ENCODE data around the gene ANKRD6. TPM values are rescaled to one million over a fixed set of nuclear protein-coding genes. Genes with fewer than 3 reads are reported as not detected.
"Not testable (repeated sequence)": the region's sequence is repeated elsewhere in the genome, so short reads cannot be mapped to it uniquely, and the experiment has no call there.

ANKRD6 gene
- total RNA-seq, result 1 to 10 TPM; 1.6 to 3.8 TPM

DNA sequence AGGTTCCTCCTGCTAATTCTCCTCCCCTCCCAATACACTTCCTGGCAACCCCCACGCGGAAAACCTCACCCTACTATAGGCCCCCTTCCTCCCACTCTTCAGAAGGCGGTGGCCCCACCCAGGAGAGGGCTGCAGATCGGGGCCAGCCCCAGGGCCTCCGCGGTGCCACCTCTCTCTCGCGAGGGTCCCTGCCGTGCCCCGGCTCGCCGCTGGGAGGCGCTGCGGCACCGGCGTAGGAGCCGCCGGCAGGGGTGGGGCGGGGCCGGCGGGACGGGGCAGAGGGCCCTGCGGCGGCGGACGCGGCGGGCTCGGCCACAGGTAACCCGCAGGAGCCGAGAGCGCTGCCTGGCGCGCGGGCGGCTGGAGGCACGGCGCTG, at the start of gene ANKRD6:
Gene ANKRD6, plus strand, starts transcription at position 278 of the 377 bp plus-strand sequence. CDS start 133,825 bp downstream, outside the sequence.
- ATAC-seq (replicated peaks), result peak; percentile 98
- no peaks in the 10 kb centered on the region for H3K4me1 Mint-ChIP-seq
- H3K9me3 Mint-ChIP-seq, result no peaks in the 10 kb centered on the region
- H3K36me3 Mint-ChIP-seq (ENCODE audit: low read depth), result no peaks in the 10 kb centered on the region
- peak within 1 kb of the TSS; percentile 77 for H3K4me3 Mint-ChIP-seq
- H3K27me3 Mint-ChIP-seq, result peaks cover 5% of the 10 kb centered on the region
- H3K27ac Mint-ChIP-seq, result no peak within 1 kb of the TSS

DNA sequence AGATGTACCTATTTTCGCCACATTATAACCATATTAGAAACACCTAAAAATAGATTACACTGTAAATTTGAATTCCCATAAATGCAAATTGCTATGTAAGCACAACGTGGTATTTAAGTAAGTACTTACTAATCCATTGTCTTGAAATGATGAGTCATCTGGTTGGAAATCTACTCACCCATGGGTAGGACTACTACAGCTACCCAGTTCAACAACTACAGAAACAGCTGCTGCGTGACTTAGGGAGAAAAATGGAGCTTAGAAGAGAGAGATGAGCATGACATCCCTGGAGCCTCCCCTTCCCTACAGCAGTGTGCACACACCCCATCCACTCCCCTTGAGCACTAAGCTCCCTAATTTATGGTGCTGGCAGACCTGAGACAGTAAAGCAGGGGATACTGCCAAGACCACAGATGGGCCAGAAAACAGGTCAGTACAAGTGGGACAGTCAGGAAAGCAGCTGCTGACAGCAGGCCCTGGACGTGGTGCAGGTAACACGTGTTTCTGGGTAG, 47.7 kb upstream of the ANKRD6 start:
- peak; percentile 93 for ATAC-seq (replicated peaks)
- no peaks in the 10 kb centered on the region for H3K9me3 Mint-ChIP-seq
- no peak overlapping the region for H3K27ac Mint-ChIP-seq
- H3K27me3 Mint-ChIP-seq, result no peaks in the 10 kb centered on the region
- H3K4me1 Mint-ChIP-seq, result peaks cover 3% of the 10 kb centered on the region
- H3K4me3 Mint-ChIP-seq, result no peak overlapping the region
- H3K36me3 Mint-ChIP-seq (ENCODE audit: low read depth), result peaks cover 12% of the 10 kb centered on the region

DNA sequence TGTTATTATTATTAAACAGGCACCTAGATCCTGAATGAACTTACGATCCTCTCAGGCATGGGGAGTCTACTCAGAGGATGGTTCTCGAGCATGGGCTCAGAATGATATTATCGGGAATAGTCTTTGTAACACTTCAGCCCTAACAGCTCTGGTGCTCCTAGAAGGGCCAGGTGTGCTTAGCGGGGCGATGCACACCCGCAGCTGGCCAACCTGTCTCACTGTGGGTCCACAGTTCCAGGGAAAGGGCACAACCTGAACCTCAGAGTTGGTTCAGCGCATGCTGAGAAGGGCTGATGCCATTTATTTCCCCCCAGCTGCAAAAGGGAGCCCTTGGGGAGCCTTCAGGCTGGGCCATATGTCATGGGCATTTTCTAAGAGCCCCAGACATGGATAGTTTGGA, 47.1 kb upstream of the ANKRD6 start:
- H3K27me3 Mint-ChIP-seq, result no peaks in the 10 kb centered on the region
- H3K36me3 Mint-ChIP-seq (ENCODE audit: low read depth), result peaks cover 12% of the 10 kb centered on the region
- H3K27ac Mint-ChIP-seq, result no peak overlapping the region
- no peaks in the 10 kb centered on the region for H3K9me3 Mint-ChIP-seq
- no peak overlapping the region for H3K4me3 Mint-ChIP-seq
- H3K4me1 Mint-ChIP-seq, result peaks cover 3% of the 10 kb centered on the region
- ATAC-seq (replicated peaks), result no peak

DNA sequence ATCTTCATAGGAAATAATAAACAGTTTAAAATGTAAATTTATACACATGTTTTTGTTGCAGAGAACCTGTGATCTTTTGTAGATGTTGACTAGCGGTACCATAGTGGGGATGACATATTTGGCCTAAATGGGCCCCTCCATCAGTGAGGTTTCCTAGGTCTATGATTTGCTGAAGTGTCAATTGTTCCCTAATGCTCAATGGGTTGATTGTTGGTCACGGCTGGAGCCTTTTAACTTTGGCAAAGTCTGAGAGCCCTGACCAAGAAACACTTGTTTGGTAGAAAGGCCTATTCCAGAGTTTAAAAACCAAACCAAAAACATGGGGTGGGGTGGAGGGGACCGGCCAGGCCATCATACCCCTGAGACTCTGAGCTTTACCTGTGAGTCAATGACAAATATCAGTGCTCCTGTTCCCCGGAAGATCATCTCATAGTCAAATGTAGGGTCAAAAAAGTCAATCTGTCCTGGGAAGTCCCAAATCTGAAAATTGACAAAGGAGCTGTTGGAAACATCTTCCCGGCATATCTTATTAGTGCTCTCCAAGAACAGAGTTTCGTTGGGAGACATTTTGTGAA, 45.9 kb upstream of the ANKRD6 start:
- Mint-ChIP-seq H3K27me3 (no peaks in the 10 kb centered on the region), H3K36me3 (ENCODE audit: low read depth) (peaks cover 12% of the 10 kb centered on the region), H3K9me3 (peaks cover 4% of the 10 kb centered on the region), H3K4me3 (no peak overlapping the region), H3K4me1 (peaks cover 3% of the 10 kb centered on the region), H3K27ac (no peak overlapping the region)
- ATAC-seq (replicated peaks), result no peak

DNA sequence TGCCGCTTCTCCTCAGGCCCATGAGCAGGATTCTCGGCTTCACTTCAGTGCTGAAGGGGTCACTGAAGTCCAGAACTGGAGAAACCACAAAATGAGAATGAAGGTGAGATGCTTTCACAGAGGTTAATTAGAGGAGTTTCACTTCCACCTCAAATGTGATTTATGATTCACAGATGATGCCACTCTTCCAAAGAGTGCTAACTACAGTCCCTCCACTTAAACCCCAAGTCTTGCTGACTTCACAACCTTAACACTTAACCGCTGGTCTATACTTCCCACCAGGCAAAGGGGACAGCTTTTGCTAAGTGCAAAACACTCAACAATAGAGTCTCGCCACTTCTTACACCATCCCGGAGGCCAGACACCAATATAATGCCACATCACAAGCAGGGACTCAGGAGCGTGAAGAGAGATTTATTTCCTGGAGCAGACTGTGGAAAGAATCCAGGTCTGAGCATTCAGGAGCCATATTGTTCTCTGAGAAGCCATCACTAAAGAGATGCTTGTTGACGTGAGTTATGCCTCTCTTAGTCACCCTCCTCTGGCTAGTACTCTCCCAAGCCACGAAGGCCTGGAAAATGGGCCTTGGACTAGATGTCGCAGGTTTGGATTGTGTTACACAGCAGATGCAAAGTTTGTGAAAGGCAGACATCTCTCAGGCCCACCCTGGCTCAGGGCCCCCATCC, 45.3 kb upstream of the ANKRD6 start:
- no peaks in the 10 kb centered on the region for H3K27me3 Mint-ChIP-seq
- H3K4me3 Mint-ChIP-seq, result no peak overlapping the region
- H3K36me3 Mint-ChIP-seq (ENCODE audit: low read depth), result peaks cover 12% of the 10 kb centered on the region
- peak; percentile 57 for ATAC-seq (replicated peaks)
- H3K9me3 Mint-ChIP-seq, result peaks cover 4% of the 10 kb centered on the region
- peaks cover 3% of the 10 kb centered on the region for H3K4me1 Mint-ChIP-seq
- no peak overlapping the region for H3K27ac Mint-ChIP-seq

DNA sequence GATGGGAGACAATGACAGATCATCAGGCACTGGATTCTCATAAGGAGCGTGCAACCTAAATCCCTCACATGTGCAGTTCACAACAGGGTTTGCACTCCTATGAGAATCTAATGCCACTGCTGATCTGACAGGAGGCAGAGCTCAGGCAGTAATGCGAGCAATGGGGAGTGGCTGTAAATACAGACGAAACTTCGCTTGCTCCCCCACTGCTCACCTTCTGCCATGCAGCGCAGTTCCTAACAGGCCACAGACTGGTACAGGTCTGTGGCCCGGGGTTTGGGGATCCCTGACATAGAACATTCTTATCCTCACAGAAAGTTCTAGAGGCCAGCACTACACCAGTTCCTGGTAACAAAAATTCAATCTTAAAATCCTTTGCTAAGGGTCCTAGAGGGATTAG, 44.1 kb upstream of the ANKRD6 start:
- Mint-ChIP-seq H3K4me3 (no peak overlapping the region), H3K27me3 (no peaks in the 10 kb centered on the region), H3K9me3 (peaks cover 12% of the 10 kb centered on the region), H3K27ac (no peak overlapping the region), H3K36me3 (ENCODE audit: low read depth) (peaks cover 7% of the 10 kb centered on the region), H3K4me1 (peaks cover 3% of the 10 kb centered on the region)
- ATAC-seq (replicated peaks), result no peak

DNA sequence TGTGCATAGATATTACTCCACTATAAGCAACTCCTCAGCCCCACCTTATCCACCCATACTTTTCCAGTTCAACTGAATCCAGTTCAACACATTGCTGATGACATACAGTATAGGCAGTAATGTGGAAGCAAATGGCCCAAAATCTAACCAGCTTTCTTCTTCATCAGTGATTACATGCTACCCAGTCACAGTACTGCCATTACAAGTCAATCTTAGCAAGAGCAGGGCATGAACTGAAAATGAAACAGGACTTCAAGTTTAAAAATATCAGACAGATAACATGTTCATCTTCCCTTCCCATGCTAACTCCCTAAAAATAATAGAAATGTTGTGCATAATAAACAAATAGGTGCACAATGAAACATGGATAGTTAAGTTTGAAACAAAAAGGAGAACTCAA, 40.1 kb upstream of the ANKRD6 start:
- H3K27me3 Mint-ChIP-seq, result no peaks in the 10 kb centered on the region

DNA sequence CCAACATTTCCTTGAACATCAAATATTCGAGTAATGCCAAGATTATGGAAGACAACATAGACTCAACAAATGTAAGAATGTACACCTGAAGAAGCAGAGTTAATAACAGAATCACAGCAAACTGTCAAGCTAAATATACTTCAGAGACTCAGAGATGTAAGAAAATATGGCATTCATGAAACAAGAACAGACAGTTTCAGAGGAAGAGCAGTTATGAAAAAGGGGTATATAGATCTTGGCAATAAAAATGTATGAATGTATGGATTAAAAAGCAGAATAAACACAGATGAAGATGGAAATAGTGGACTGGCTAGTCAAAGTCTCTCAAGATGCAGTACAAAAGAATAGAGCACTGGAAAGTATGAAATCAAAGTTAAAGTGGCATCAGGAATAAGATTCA, 39.3 kb upstream of the ANKRD6 start:
- Mint-ChIP-seq H3K4me1 (no peaks in the 10 kb centered on the region), H3K36me3 (ENCODE audit: low read depth) (no peaks in the 10 kb centered on the region), H3K27ac (no peak overlapping the region), H3K4me3 (no peak overlapping the region), H3K9me3 (peaks cover 12% of the 10 kb centered on the region), H3K27me3 (no peaks in the 10 kb centered on the region)
- no peak for ATAC-seq (replicated peaks)

More for the DNA sequence above, 40.1 kb upstream of the ANKRD6 start:
- Mint-ChIP-seq H3K27ac (no peak overlapping the region), H3K4me3 (no peak overlapping the region), H3K9me3 (peaks cover 12% of the 10 kb centered on the region), H3K4me1 (no peaks in the 10 kb centered on the region), H3K36me3 (ENCODE audit: low read depth) (no peaks in the 10 kb centered on the region)
- no peak for ATAC-seq (replicated peaks)

DNA sequence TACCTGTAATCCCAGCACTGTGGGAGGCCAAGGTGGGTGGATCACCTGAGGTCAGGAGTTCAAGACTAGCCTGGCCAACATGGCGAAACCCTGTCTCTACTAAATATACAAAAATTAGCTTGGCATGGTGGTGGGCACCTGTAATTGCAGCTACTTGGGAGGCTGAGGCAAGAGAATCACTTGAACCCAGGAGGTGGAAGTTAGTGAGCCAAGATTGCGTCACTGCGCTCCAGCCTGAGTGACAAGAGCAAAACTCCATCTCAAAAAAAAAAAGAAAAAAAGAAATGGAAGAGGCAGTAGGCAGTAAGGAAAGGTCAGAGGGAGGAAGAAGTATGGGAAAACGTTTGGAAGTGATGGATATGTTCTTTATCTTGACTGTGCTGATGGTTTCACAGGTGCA, 35.1 kb upstream of the ANKRD6 start:
- ATAC-seq (replicated peaks); H3K27ac Mint-ChIP-seq; H3K4me1 Mint-ChIP-seq; H3K36me3 Mint-ChIP-seq (ENCODE audit: low read depth); H3K9me3 Mint-ChIP-seq; H3K27me3 Mint-ChIP-seq; H3K4me3 Mint-ChIP-seq: not testable (repeated sequence)

DNA sequence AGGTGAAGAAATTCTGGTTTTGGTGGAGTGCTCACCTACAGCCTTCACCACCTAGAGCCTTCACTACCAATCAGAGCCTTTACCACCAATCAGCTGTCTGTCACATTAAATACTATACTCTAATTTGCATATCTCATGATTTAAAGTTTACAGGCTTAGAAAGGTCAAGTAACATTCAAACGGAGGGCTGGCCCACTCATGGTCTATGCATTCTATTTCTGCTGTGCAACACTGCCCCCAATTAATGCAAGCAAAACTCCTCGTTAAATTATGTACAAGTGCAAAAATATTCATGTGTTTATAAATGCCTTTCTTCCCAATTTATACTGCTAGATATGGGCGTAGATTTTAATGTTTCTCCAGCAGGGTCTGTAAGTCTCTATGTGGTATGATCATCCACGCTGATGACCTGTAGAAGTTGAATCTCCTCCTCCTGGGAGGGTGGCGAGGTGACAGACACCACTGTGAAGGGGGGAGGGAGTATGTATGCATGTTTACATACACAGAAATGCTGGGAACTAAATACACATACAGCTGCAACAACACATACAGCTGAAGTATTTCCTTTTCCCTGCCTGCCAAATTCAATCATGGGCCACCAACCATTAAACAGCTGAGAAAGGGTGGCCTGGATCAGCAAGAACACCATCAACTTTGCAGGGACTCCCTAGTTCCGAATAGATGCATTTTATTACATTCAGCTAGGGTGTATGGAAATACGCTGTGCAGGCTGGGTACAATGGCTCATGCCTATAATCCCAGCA, 34.0 kb upstream of the ANKRD6 start:
- ATAC-seq (replicated peaks), result no peak
- no peaks in the 10 kb centered on the region for H3K27me3 Mint-ChIP-seq
- no peaks in the 10 kb centered on the region for H3K9me3 Mint-ChIP-seq
- no peak overlapping the region for H3K4me3 Mint-ChIP-seq
- no peak overlapping the region for H3K27ac Mint-ChIP-seq
- H3K4me1 Mint-ChIP-seq, result no peaks in the 10 kb centered on the region
- H3K36me3 Mint-ChIP-seq (ENCODE audit: low read depth), result no peaks in the 10 kb centered on the region

DNA sequence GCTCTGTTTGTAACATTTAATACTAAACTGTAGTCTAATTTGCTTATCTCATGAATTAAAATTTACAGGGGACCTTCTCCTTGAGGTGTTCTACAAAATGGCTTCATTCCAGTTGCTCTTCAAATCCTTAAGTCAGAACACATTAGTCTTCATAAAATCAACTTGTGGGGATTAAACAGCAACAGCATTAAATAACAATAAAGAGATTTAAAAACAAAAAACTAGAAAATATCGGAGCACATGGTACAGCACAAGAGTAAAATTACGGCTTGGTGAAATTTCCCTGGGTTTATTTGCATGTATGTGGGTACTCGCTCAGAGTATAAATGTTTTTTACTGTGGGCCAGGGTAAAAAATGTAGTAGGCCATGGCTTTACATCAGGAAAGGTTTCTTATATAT, 32.9 kb upstream of the ANKRD6 start:
- H3K36me3 Mint-ChIP-seq (ENCODE audit: low read depth), result no peaks in the 10 kb centered on the region
- no peak for ATAC-seq (replicated peaks)
- H3K4me1 Mint-ChIP-seq, result no peaks in the 10 kb centered on the region
- H3K27ac Mint-ChIP-seq, result no peak overlapping the region
- no peaks in the 10 kb centered on the region for H3K27me3 Mint-ChIP-seq
- no peak overlapping the region for H3K4me3 Mint-ChIP-seq
- H3K9me3 Mint-ChIP-seq, result no peaks in the 10 kb centered on the region

DNA sequence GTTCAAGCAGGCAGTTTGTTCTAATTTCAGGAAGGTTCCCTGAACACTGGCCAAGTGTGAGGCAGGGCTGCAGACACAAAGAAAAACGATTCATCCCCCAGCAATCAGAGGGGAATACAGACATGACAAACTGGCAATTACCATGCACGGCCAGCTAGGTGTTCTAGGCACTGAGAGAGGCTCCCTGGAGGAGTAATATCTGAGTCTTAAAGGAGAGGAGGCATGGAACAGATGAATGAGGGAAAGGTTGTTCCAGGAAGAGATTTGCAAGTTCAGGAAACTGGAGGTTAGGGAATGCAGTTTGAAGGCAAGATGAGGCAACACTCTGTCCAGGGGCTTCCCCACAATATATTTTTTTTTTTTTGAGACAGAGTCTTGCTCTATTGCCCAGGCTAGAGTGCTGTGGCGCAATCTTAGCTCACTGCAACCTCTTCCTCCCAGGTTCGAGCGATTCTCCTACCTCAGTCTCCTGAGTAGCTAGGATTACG, 32.0 kb upstream of the ANKRD6 start:
- no peaks in the 10 kb centered on the region for H3K36me3 Mint-ChIP-seq (ENCODE audit: low read depth)
- no peak for ATAC-seq (replicated peaks)
- H3K4me3 Mint-ChIP-seq, result no peak overlapping the region
- no peak overlapping the region for H3K27ac Mint-ChIP-seq
- no peaks in the 10 kb centered on the region for H3K4me1 Mint-ChIP-seq
- H3K9me3 Mint-ChIP-seq, result no peaks in the 10 kb centered on the region
- H3K27me3 Mint-ChIP-seq, result no peaks in the 10 kb centered on the region

DNA sequence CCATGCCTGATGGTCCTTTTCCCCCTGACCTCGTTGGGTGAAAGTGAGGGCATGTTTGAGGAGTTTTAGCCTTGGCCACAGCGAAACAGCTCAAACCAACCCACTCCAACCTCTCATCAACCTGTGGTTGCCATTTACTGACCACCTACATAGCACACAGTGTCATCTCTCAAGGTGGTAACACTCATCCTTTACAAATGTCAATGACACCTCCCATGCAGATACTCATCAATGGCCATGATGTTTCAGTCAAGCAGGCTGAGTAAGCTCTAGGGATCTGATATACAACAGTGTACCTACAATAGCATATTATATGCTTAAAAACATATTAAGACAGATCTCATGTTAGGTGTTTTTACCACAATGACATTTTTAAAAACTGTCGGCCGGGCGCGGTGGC, 30.2 kb upstream of the ANKRD6 start:
- Mint-ChIP-seq H3K27ac (no peak overlapping the region), H3K36me3 (ENCODE audit: low read depth) (no peaks in the 10 kb centered on the region), H3K4me1 (no peaks in the 10 kb centered on the region), H3K27me3 (no peaks in the 10 kb centered on the region), H3K9me3 (no peaks in the 10 kb centered on the region), H3K4me3 (no peak overlapping the region)
- ATAC-seq (replicated peaks), result peak; percentile 54

DNA sequence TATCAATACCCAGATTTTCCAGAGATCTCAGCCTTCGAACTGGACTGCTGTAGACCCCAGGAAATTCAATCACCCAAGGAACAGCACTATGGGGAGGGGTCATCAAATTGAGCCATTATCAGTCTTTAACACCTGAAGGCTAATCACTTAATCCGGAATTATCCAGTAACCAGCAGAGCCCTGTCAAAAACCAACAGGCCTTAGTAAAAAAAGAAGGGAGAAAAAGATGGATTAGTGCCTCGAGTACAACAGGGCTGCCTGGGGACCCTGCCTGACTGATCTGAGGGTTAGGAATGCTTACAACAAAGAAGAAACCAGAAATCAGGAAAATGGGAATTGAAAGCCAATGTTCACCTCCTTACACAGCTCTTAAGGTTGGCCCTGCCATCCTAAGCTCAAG, 28.4 kb upstream of the ANKRD6 start:
- Mint-ChIP-seq H3K9me3 (no peaks in the 10 kb centered on the region), H3K27ac (no peak overlapping the region), H3K4me1 (no peaks in the 10 kb centered on the region), H3K27me3 (no peaks in the 10 kb centered on the region), H3K36me3 (ENCODE audit: low read depth) (no peaks in the 10 kb centered on the region), H3K4me3 (no peak overlapping the region)
- no peak for ATAC-seq (replicated peaks)

DNA sequence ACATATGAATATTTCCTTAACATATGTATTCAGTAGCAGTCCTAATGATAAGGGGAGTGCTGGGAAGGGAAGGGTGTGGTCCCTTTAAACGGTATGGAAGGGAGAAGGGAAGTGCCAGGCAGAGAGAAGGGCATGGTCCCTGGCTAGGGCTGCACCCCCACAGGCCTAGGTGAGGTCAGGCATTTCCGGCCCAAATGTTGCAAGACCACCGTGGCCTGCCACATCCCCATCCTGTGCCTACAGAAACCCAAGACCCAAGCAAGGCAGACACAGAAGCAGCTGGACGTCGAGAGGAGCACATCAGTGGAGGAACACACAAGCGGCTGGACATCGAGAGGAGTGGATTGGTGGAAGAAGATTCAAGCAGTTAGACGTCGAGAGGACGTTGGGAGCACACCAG, 26.8 kb upstream of the ANKRD6 start:
- H3K9me3 Mint-ChIP-seq, result no peaks in the 10 kb centered on the region
- no peak overlapping the region for H3K27ac Mint-ChIP-seq
- no peaks in the 10 kb centered on the region for H3K27me3 Mint-ChIP-seq
- no peak overlapping the region for H3K4me3 Mint-ChIP-seq
- no peak for ATAC-seq (replicated peaks)
- H3K36me3 Mint-ChIP-seq (ENCODE audit: low read depth), result no peaks in the 10 kb centered on the region
- H3K4me1 Mint-ChIP-seq, result no peaks in the 10 kb centered on the region

Data from activated T-helper 17 cell treated with anti-CD3 and anti-CD28 coated beads, Interleukin-2, amount 50 U/mL, for 72 hours (primary cell).